GM23338 (cell line): ENCODE results near the gene COMMD2. TPM values are rescaled to one million over a fixed set of nuclear protein-coding genes. Genes with fewer than 3 reads are reported as not detected.

ENCODE experiments used
- ATAC-seq: fragments of 200-7000 bp; cut with Tn5 transposase; 3 replicates; pipeline ENCODE4 v1.9.1; 2020
- DNase-seq: peaks from one replicate; pipeline ENCODE4 v3.0.0-alpha.2; 2015; ENCODE audit warnings: low spot score
- H2AFZ ChIP-seq: fragments of 200-600 bp; sonication (generic); 2 replicates; pipeline ENCODE4 v1.8.0; 2016; ENCODE audit warnings: antibody characterized with exemption, mild to moderate bottlenecking, moderate library complexity
- H3F3A ChIP-seq: fragments of 200-600 bp; sonication (generic); replicated peaks from 2 replicates; pipeline ENCODE4 v1.8.0; 2017; ENCODE audit warnings: antibody characterized with exemption, mixed run types, low read depth
- H3K27ac ChIP-seq: fragments of 200-600 bp; sonication (generic); 2 replicates; pipeline ENCODE4 v1.6.1; 2016; ENCODE audit warnings: low read depth
- H3K27me3 ChIP-seq: fragments of 200-600 bp; sonication (generic); 2 replicates; pipeline ENCODE4 v1.8.0; 2016; ENCODE audit warnings: mild to moderate bottlenecking, mixed run types, moderate library complexity; ENCODE audit not compliant: insufficient read depth
- H3K36me3 ChIP-seq: fragments of 200-600 bp; sonication (generic); 2 replicates; pipeline ENCODE4 v1.8.0; 2016; ENCODE audit warnings: mild to moderate bottlenecking; ENCODE audit not compliant: insufficient read depth
- H3K4me1 ChIP-seq: fragments of 200-600 bp; sonication (generic); 2 replicates; pipeline ENCODE4 v1.8.0; 2016; ENCODE audit warnings: mild to moderate bottlenecking, moderate library complexity; ENCODE audit not compliant: insufficient read depth
- H3K4me2 ChIP-seq: fragments of 200-600 bp; sonication (generic); 2 replicates; pipeline ENCODE4 v1.7.1; 2017; ENCODE audit warnings: mixed run types
- H3K4me3 ChIP-seq: fragments of 200-600 bp; sonication (generic); 2 replicates; pipeline ENCODE4 v1.6.1; 2016; ENCODE audit warnings: mixed run types
- H3K79me2 ChIP-seq: fragments of 200-600 bp; sonication (generic); replicated peaks from 2 replicates; pipeline ENCODE4 v1.8.0; 2017; ENCODE audit warnings: mild to moderate bottlenecking; ENCODE audit not compliant: insufficient read depth
- H3K9me2 ChIP-seq: fragments of 200-600 bp; sonication (generic); 2 replicates; pipeline ENCODE4 v1.8.0; 2017; ENCODE audit not compliant: insufficient read depth
- H4K20me1 ChIP-seq: fragments of 200-600 bp; sonication (generic); replicated peaks from 2 replicates; pipeline ENCODE4 v1.8.0; 2017; ENCODE audit warnings: mild to moderate bottlenecking; ENCODE audit not compliant: insufficient read depth
- H3K27ac Mint-ChIP-seq: 2 replicates; pipeline ENCODE4 v1.8.0; 2020; ENCODE audit warnings: inconsistent platforms, mild to moderate bottlenecking, moderate library complexity, mixed read lengths
- H3K27me3 Mint-ChIP-seq: 3 replicates; pipeline ENCODE4 v1.8.0; 2022; ENCODE audit warnings: low read depth, mild to moderate bottlenecking, moderate library complexity, mixed read lengths, inconsistent platforms; ENCODE audit not compliant: insufficient read depth, poor library complexity
- H3K36me3 Mint-ChIP-seq: 3 replicates; pipeline ENCODE4 v1.8.0; 2021; ENCODE audit warnings: low read depth, mild to moderate bottlenecking, inconsistent platforms, moderate library complexity, mixed read lengths
- H3K4me1 Mint-ChIP-seq: 3 replicates; pipeline ENCODE4 v1.8.0; 2020; ENCODE audit warnings: mild to moderate bottlenecking, inconsistent platforms, mixed read lengths
- H3K4me3 Mint-ChIP-seq: 3 replicates; pipeline ENCODE4 v1.8.0; 2021; ENCODE audit warnings: moderate library complexity, mild to moderate bottlenecking, inconsistent platforms, mixed read lengths
- H3K9me3 Mint-ChIP-seq: 3 replicates; pipeline ENCODE4 v1.8.0; 2020; ENCODE audit warnings: moderate library complexity, mild to moderate bottlenecking, inconsistent platforms, mixed read lengths
- CREB1 ChIP-seq: fragments of 250-450 bp; sonication (Bioruptor Pico); IDR thresholded peaks from 2 replicates; pipeline ENCODE4 v1.5.0; 2020; ENCODE audit warnings: low read depth, mild to moderate bottlenecking, moderate library complexity
- CTCF ChIP-seq, 2 experiments: fragments of 200-600 bp in 1 of 2; sonication (generic) in 1 of 2; conservative IDR thresholded peaks; 2 replicates each; pipeline versions ENCODE4 v1.5.1 to v1.6.1; 2016 to 2017; ENCODE audit warnings: antibody characterized with exemption in 2 of 2, low read depth in 2 of 2, mild to moderate bottlenecking in 2 of 2, moderate library complexity in 1 of 2
- EZH2 ChIP-seq: fragments of 200-600 bp; sonication (generic); IDR thresholded peaks from one replicate; pipeline ENCODE4 v1.8.0; 2017; ENCODE audit warnings: antibody characterized with exemption, mild to moderate bottlenecking, low read depth; ENCODE audit not compliant: unreplicated experiment
- JUNB ChIP-seq: IDR thresholded peaks from one replicate; pipeline ENCODE4 v1.6.1; 2016; ENCODE audit warnings: antibody characterized with exemption; ENCODE audit not compliant: unreplicated experiment
- NANOG ChIP-seq: IDR thresholded peaks from 2 replicates; pipeline ENCODE4 v1.6.1; 2016; ENCODE audit warnings: antibody characterized with exemption, borderline replicate concordance
- POLR2AphosphoS5 ChIP-seq: IDR thresholded peaks from 2 replicates; pipeline ENCODE4 v1.6.1; 2016; ENCODE audit warnings: antibody characterized with exemption, low read depth
- REST ChIP-seq: IDR thresholded peaks from one replicate; pipeline ENCODE4 v1.6.1; 2018; ENCODE audit warnings: antibody characterized with exemption; ENCODE audit not compliant: unreplicated experiment
- STAT1 ChIP-seq: IDR thresholded peaks from one replicate; pipeline ENCODE4 v1.6.1; 2016; ENCODE audit warnings: antibody characterized with exemption; ENCODE audit not compliant: unreplicated experiment
- ZNF114 ChIP-seq: fragments of 250-450 bp; sonication (Bioruptor Pico); IDR thresholded peaks from 2 replicates; pipeline ENCODE4 v1.5.0; 2020; ENCODE audit warnings: mild to moderate bottlenecking, moderate library complexity
- ZNF331 ChIP-seq: fragments of 250-450 bp; sonication (Bioruptor Pico); IDR thresholded peaks from 2 replicates; pipeline ENCODE4 v1.5.0; 2020; ENCODE audit warnings: low read depth, mild to moderate bottlenecking, moderate library complexity
- ZNF462 ChIP-seq: fragments of 250-450 bp; sonication (Bioruptor Pico); IDR thresholded peaks from 2 replicates; pipeline ENCODE4 v1.5.0; 2020; ENCODE audit warnings: mild to moderate bottlenecking, moderate library complexity
- polyA plus RNA-seq: library from polyadenylated mRNA; unstranded; fragments of >200 nt; fragmentation: Nextera tagmentation; extraction: Ambion mirVana; gene quantifications from 2 replicates; pipeline ENCODE4 v1.2.1, GENCODE V29; 2016
- total RNA-seq: library from RNA; depleted of rRNA; stranded (reverse); fragments of >200 nt; shearing (Covaris generic); gene quantifications from 2 replicates; pipeline ENCODE4 v1.2.3, GENCODE V29; 2014

The COMMD2 gene
- total and polyA plus RNA-seq, 2 experiments from 2014 or later, result 55.5 to 61.1 TPM

- no peak for TF ChIP-seq POLR2AphosphoS5
- TF ChIP-seq REST, result no peak
- TF ChIP-seq ZNF462 (CRISPR knock-in tag), result no peak
Measured at GRCh38 chr3:149703466-149703865, 48.8 kb downstream of the COMMD2 start (continued).

GRCh38 chr3:149702691-149703441 is 49.4 kb downstream of the COMMD2 start:
- TF ChIP-seq NANOG, result no peak
- no peak for TF ChIP-seq ZNF331
- TF ChIP-seq ZNF114, result no peak
- TF ChIP-seq JUNB, result no peak
- no peak for TF ChIP-seq CREB1
- no peak for TF ChIP-seq EZH2
- TF ChIP-seq STAT1, result no peak
- TF ChIP-seq POLR2AphosphoS5, result no peak
- no peak for TF ChIP-seq CTCF (conservative IDR thresholded peaks at IDR 0.05; ENCODE audit: low read depth in 2 of 2)
- peaks cover 6% of the 10 kb centered on the region; the same call in 1 of the 2 replicates for H3K36me3 ChIP-seq
- no peak overlapping the region for H3K4me3 ChIP-seq
- Mint-ChIP-seq H3K27me3 (peaks cover 12% of the 10 kb centered on the region), H3K4me3 (no peak overlapping the region), H3K27ac (no peak overlapping the region), H3K9me3 (peaks cover 22% of the 10 kb centered on the region), H3K36me3 (peaks cover 17% of the 10 kb centered on the region), H3K4me1 (peaks cover 19% of the 10 kb centered on the region)
- no peak overlapping the region for H3K4me2 ChIP-seq
- no peaks in the 10 kb centered on the region for H3F3A ChIP-seq
- no peaks in the 10 kb centered on the region for H3K79me2 ChIP-seq
- DNase-seq (no peak), ATAC-seq (no peak)
- H4K20me1 ChIP-seq, result no peaks in the 10 kb centered on the region
- H2AFZ ChIP-seq, result no peak overlapping the region
- no peaks in the 10 kb centered on the region for H3K27me3 ChIP-seq
- no peak overlapping the region for H3K27ac ChIP-seq
- peaks cover 3% of the 10 kb centered on the region; the same call in 1 of the 2 replicates for H3K9me2 ChIP-seq
- H3K4me1 ChIP-seq, result peaks cover 15% of the 10 kb centered on the region
